ENCODE results near the gene SVOPL.

SVOPL gene

GRCh38 chr7:138564365-138564764 is 136.8 kb downstream of the SVOPL start:
- no peak for DNase-seq (ENCODE audit: low read depth in 2 of 2)

- no peak for DNase-seq (ENCODE audit: low read depth in 2 of 2)
These were observed 137.4 kb downstream of the SVOPL start for GRCh38 chr7:138563808-138564207.

GRCh38 chr7:138559448-138559847 is 141.7 kb downstream of the SVOPL start:
- no peak for DNase-seq (ENCODE audit: low read depth in 2 of 2)

- DNase-seq (ENCODE audit: low read depth in 2 of 2) = no peak
These were observed 144.2 kb downstream of the SVOPL start for GRCh38 chr7:138556771-138557484.

GRCh38 chr7:138555684-138556083 is 145.5 kb downstream of the SVOPL start:
- DNase-seq (ENCODE audit: low read depth in 2 of 2) = no peak

- no peak for DNase-seq (ENCODE audit: low read depth in 2 of 2)
These were observed 146.5 kb downstream of the SVOPL start for GRCh38 chr7:138554674-138555073.

GRCh38 chr7:138553805-138554204 is 147.4 kb downstream of the SVOPL start:
- no peak for DNase-seq (ENCODE audit: low read depth in 2 of 2)

GRCh38 chr7:138551102-138551501 is 150.1 kb downstream of the SVOPL start:
- DNase-seq (ENCODE audit: low read depth in 2 of 2) = no peak

GRCh38 chr7:138550337-138550736 is 150.8 kb downstream of the SVOPL start:
- DNase-seq (ENCODE audit: low read depth in 2 of 2) = no peak

GRCh38 chr7:138549082-138549481 is 152.1 kb downstream of the SVOPL start:
- no peak for DNase-seq (ENCODE audit: low read depth in 2 of 2)

- no peak for DNase-seq (ENCODE audit: low read depth in 2 of 2)
These were observed 154.3 kb downstream of the SVOPL start for GRCh38 chr7:138546829-138547228.

- DNase-seq (ENCODE audit: low read depth in 2 of 2) = no peak
These were observed 155.0 kb downstream of the SVOPL start for GRCh38 chr7:138546064-138546619.

GRCh38 chr7:138545123-138545522 is 156.0 kb downstream of the SVOPL start:
- DNase-seq (ENCODE audit: low read depth in 2 of 2) = no peak
